Neuronal stem cell (in vitro differentiated cells): ENCODE data around the gene CHD6.

Experiments
- DNase-seq: peaks from one replicate; pipeline ENCODE4 v3.0.0-alpha.2; 2013; ENCODE audit warnings: low spot score
- H2AFZ ChIP-seq: one replicate; pipeline ENCODE4 v1.6.1; 2013; ENCODE audit warnings: mild to moderate bottlenecking, low read length, inconsistent platforms
- H2AK5ac ChIP-seq: 2 replicates; pipeline ENCODE4 v1.6.1; 2013; ENCODE audit warnings: low read depth, mild to moderate bottlenecking, inconsistent platforms, low read length, moderate library complexity, mixed read lengths
- H2BK120ac ChIP-seq: 2 replicates; pipeline ENCODE4 v1.6.1; 2013; ENCODE audit warnings: low read depth, mild to moderate bottlenecking, inconsistent platforms, low read length, moderate library complexity, mixed read lengths
- H2BK12ac ChIP-seq: one replicate; pipeline ENCODE4 v1.6.1; 2013; ENCODE audit warnings: low read length, inconsistent platforms
- H2BK15ac ChIP-seq: 2 replicates; pipeline ENCODE4 v1.6.1; 2013; ENCODE audit warnings: mild to moderate bottlenecking, low read length, inconsistent platforms, mixed read lengths
- H2BK5ac ChIP-seq: one replicate; pipeline ENCODE4 v1.6.1; 2013; ENCODE audit warnings: inconsistent platforms, mild to moderate bottlenecking, low read length, moderate library complexity
- H3K14ac ChIP-seq: one replicate; pipeline ENCODE4 v1.6.1; 2013; ENCODE audit warnings: low read length, inconsistent platforms
- H3K18ac ChIP-seq: 2 replicates; pipeline ENCODE4 v1.6.1; 2013; ENCODE audit warnings: low read length, inconsistent platforms
- H3K23ac ChIP-seq: 2 replicates; pipeline ENCODE4 v1.6.1; 2013; ENCODE audit warnings: low read depth, mild to moderate bottlenecking, mixed read lengths, low read length, inconsistent platforms; ENCODE audit not compliant: poor library complexity
- H3K27ac ChIP-seq: replicated peaks from 3 replicates; pipeline ENCODE4 v1.5.1; 2013; ENCODE audit warnings: low read length, inconsistent platforms
- H3K27me3 ChIP-seq, 3 experiments: 2 replicates each; pipeline ENCODE4 v1.6.1; 2013; ENCODE audit warnings: low read length in 3 of 3, mild to moderate bottlenecking in 2 of 3, inconsistent platforms in 1 of 3, low read depth in 1 of 3, mixed read lengths in 1 of 3, moderate library complexity in 1 of 3; ENCODE audit not compliant: control insufficient read depth in 3 of 3, insufficient read depth in 3 of 3
- H3K36me3 ChIP-seq, 2 donors: replicated peaks in 1 of 2; 2 replicates each; pipeline ENCODE4 v1.6.1; 2013; ENCODE audit warnings: low read length in 2 of 2; ENCODE audit not compliant: control insufficient read depth in 2 of 2, insufficient read depth in 2 of 2
- H3K4ac ChIP-seq: 2 replicates; pipeline ENCODE4 v1.6.1; 2013; ENCODE audit warnings: inconsistent platforms, mild to moderate bottlenecking, low read length, moderate library complexity
- H3K4me1 ChIP-seq, 2 donors: 1 replicate in 1 of 2; 2 replicates in 1 of 2; pipeline ENCODE4 v1.6.1; 2013; ENCODE audit warnings: low read length in 2 of 2, low read depth in 1 of 2; ENCODE audit not compliant: control insufficient read depth in 2 of 2, insufficient read depth in 1 of 2
- H3K4me2 ChIP-seq: one replicate; pipeline ENCODE4 v1.6.1; 2013; ENCODE audit warnings: mild to moderate bottlenecking, low read length, inconsistent platforms; ENCODE audit not compliant: insufficient read depth, poor library complexity, severe bottlenecking
- H3K4me3 ChIP-seq, 2 donors: 2 replicates each; pipeline ENCODE4 v1.5.1; 2013; ENCODE audit warnings: low read length in 2 of 2, mild to moderate bottlenecking in 2 of 2, inconsistent platforms in 1 of 2, moderate library complexity in 1 of 2
- H3K79me1 ChIP-seq: one replicate; pipeline ENCODE4 v1.6.1; 2013; ENCODE audit warnings: low read depth, mild to moderate bottlenecking, inconsistent platforms, low read length, moderate library complexity
- H3K9ac ChIP-seq: one replicate; pipeline ENCODE4 v1.6.1; 2013; ENCODE audit warnings: mild to moderate bottlenecking, low read depth, low read length, inconsistent platforms; ENCODE audit not compliant: poor library complexity
- H3K9me3 ChIP-seq, 2 donors: replicated peaks in 1 of 2; 2 replicates each; pipeline versions ENCODE3 to v1.6.1; 2013; ENCODE audit warnings: low read length in 2 of 2, mild to moderate bottlenecking in 2 of 2, inconsistent platforms in 1 of 2, low read depth in 1 of 2, mixed read lengths in 1 of 2, moderate library complexity in 1 of 2; ENCODE audit not compliant: control insufficient read depth in 2 of 2, insufficient read depth in 1 of 2
- H4K8ac ChIP-seq: one replicate; pipeline ENCODE4 v1.6.1; 2013; ENCODE audit warnings: low read depth, mild to moderate bottlenecking, inconsistent platforms, low read length, moderate library complexity
- H4K91ac ChIP-seq: one replicate; pipeline ENCODE4 v1.6.1; 2013; ENCODE audit warnings: low read length, low read depth, mild to moderate bottlenecking, inconsistent platforms; ENCODE audit not compliant: poor library complexity
- WGBS, 2 donors: extraction: QIAGEN DNeasy Blood & Tissue Kit; methylation state at CpG; one replicate each; pipeline ENCODE4 v1.1.7; 2013; ENCODE audit warnings: missing lambda C conversion rate in 2 of 2, mixed read lengths in 1 of 2; ENCODE audit not compliant: insufficient read length in 2 of 2, insufficient replicate concordance in 1 of 2; ENCODE audit errors: extremely low coverage in 2 of 2; 5-methylcytosine and 5-hydroxymethylcytosine counted together

CHD6 gene

GRCh38 chr20:41627611-41628244 lies 9.6 kb upstream of the CHD6 start:
- Histone ChIP-seq H3K27ac (no peak overlapping the region), H3K4me3 (no peak overlapping the region), H2BK5ac (no peak overlapping the region), H2AFZ (no peak overlapping the region), H3K79me1 (no peaks in the 10 kb centered on the region), H3K18ac (no peak overlapping the region), H3K4me2 (no peak overlapping the region), H2BK120ac (no peak overlapping the region), H4K91ac (no peak overlapping the region), H2BK15ac (no peak overlapping the region), H3K9me3 (no peaks in the 10 kb centered on the region), H3K4me1 (no peaks in the 10 kb centered on the region), H2BK12ac (no peak overlapping the region), H3K36me3 (no peaks in the 10 kb centered on the region), H4K8ac (no peak overlapping the region), H3K4ac (no peak overlapping the region), H3K9ac (no peak overlapping the region), H3K14ac (no peak overlapping the region), H2AK5ac (no peak overlapping the region), H3K27me3 (no peaks in the 10 kb centered on the region), H3K23ac (no peak overlapping the region)
- WGBS, 2 donors = no CpG with 5 or more reads among the region's 5 CpGs
- no peak for DNase-seq

- no peak overlapping the region for H3K4me2 ChIP-seq
- no peak overlapping the region for H4K8ac ChIP-seq
- no peak overlapping the region for H3K4me3 ChIP-seq
- no peak overlapping the region for H3K9ac ChIP-seq
- H3K27me3 ChIP-seq = peaks cover 0 to 4% (median 0%) of the 10 kb centered on the region in 3 experiments
- no peak overlapping the region for H2BK120ac ChIP-seq
- H3K9me3 ChIP-seq = no peaks in the 10 kb centered on the region
- no peak overlapping the region for H2BK15ac ChIP-seq
- H2BK5ac ChIP-seq = no peak overlapping the region
- no peaks in the 10 kb centered on the region for H3K79me1 ChIP-seq
- H3K23ac ChIP-seq = no peak overlapping the region
- no peak overlapping the region for H3K4ac ChIP-seq
- H2AK5ac ChIP-seq = no peak overlapping the region
- DNase-seq = no peak
- no peak overlapping the region for H3K14ac ChIP-seq
- H2BK12ac ChIP-seq = no peak overlapping the region
- H3K36me3 ChIP-seq = no peaks in the 10 kb centered on the region
- no peak overlapping the region for H4K91ac ChIP-seq
- WGBS, 2 donors = no CpG with 5 or more reads among the region's 1 CpG
- H2AFZ ChIP-seq = no peak overlapping the region
- no peak overlapping the region for H3K18ac ChIP-seq
- no peak overlapping the region for H3K27ac ChIP-seq
- H3K4me1 ChIP-seq = no peaks in the 10 kb centered on the region
Observed at GRCh38 chr20:41627001-41627495, 8.9 kb upstream of the CHD6 start.

GRCh38 chr20:41623625-41624375 lies 5.6 kb upstream of the CHD6 start:
- H3K4ac ChIP-seq = no peak overlapping the region
- no peaks in the 10 kb centered on the region for H3K79me1 ChIP-seq
- no peak overlapping the region for H4K8ac ChIP-seq
- no peak overlapping the region for H2AFZ ChIP-seq
- no peak overlapping the region for H2BK15ac ChIP-seq
- no peak overlapping the region for H2BK12ac ChIP-seq
- DNase-seq = no peak
- H3K14ac ChIP-seq = no peak overlapping the region
- peaks cover 0 to 4% of the 10 kb centered on the region in 2 donors for H3K9me3 ChIP-seq
- peaks cover 0 to 3% of the 10 kb centered on the region in 2 donors for H3K4me1 ChIP-seq
- no peak overlapping the region for H3K4me2 ChIP-seq
- no peak overlapping the region for H2BK5ac ChIP-seq
- WGBS, 2 donors = no CpG with 5 or more reads among the region's 2 CpGs
- H4K91ac ChIP-seq = no peak overlapping the region
- no peak overlapping the region for H2AK5ac ChIP-seq
- no peak overlapping the region for H3K23ac ChIP-seq
- no peak overlapping the region for H2BK120ac ChIP-seq
- no peak overlapping the region for H3K18ac ChIP-seq
- H3K36me3 ChIP-seq = no peaks in the 10 kb centered on the region
- H3K27me3 ChIP-seq = peaks cover 0 to 31% (median 0%) of the 10 kb centered on the region in 3 experiments
- no peak overlapping the region for H3K4me3 ChIP-seq
- H3K9ac ChIP-seq = no peak overlapping the region
- H3K27ac ChIP-seq = no peak overlapping the region

- H3K4me2 ChIP-seq = no peak overlapping the region
- no peak overlapping the region for H3K4me3 ChIP-seq
- no peak overlapping the region for H2BK120ac ChIP-seq
- no peak overlapping the region for H3K14ac ChIP-seq
- no peak overlapping the region for H3K9ac ChIP-seq
- peaks cover 0 to 31% (median 0%) of the 10 kb centered on the region in 3 experiments for H3K27me3 ChIP-seq
- H3K27ac ChIP-seq = no peak overlapping the region
- no peak overlapping the region for H2BK12ac ChIP-seq
- peaks cover 0 to 3% of the 10 kb centered on the region in 2 donors for H3K4me1 ChIP-seq
- no peak overlapping the region for H3K18ac ChIP-seq
- H3K79me1 ChIP-seq = no peaks in the 10 kb centered on the region
- H3K36me3 ChIP-seq = no peaks in the 10 kb centered on the region
- no peak for DNase-seq
- H3K9me3 ChIP-seq = peaks cover 0 to 4% of the 10 kb centered on the region in 2 donors
- H4K8ac ChIP-seq = no peak overlapping the region
- no peak overlapping the region for H2BK15ac ChIP-seq
- H3K4ac ChIP-seq = no peak overlapping the region
- H2BK5ac ChIP-seq = no peak overlapping the region
- H3K23ac ChIP-seq = no peak overlapping the region
- no peak overlapping the region for H2AK5ac ChIP-seq
- H4K91ac ChIP-seq = no peak overlapping the region
- no peak overlapping the region for H2AFZ ChIP-seq
Observed at GRCh38 chr20:41622584-41622983, 4.4 kb upstream of the CHD6 start.
